OCI-LY3 (cell line): ENCODE data around the gene PCDH15.
A peak's percentile ranks its signal among the peaks of the same experiment; 100 is the strongest.

Experiments used
- H2AFZ ChIP-seq: fragments of 200-600, 300-600 bp; shearing (Covaris generic); 2 replicates; pipeline ENCODE4 v1.6.0; 2014; ENCODE audit warnings: antibody characterized with exemption, low read depth, low read length
- H3K27ac ChIP-seq: fragments of 200-600, 300-600 bp; sonication (generic); 2 replicates; pipeline ENCODE4 v1.5.1; 2014; ENCODE audit warnings: mild to moderate bottlenecking, low read length, moderate library complexity, mixed read lengths
- H3K27me3 ChIP-seq: fragments of 200-600, 300-600 bp; sonication (generic); 2 replicates; pipeline ENCODE4 v1.6.1; 2014; ENCODE audit warnings: low read depth, low read length, mixed read lengths
- H3K36me3 ChIP-seq: fragments of 200-600, 300-600 bp; sonication (generic); replicated peaks from 2 replicates; pipeline ENCODE3; 2014; ENCODE audit warnings: low read depth, low read length, mixed read lengths
- H3K4me1 ChIP-seq: fragments of 300-600, 200-600 bp; sonication (generic); 2 replicates; pipeline ENCODE4 v1.6.1; 2014; ENCODE audit warnings: low read length, mixed read lengths
- H3K4me2 ChIP-seq: fragments of 200-600, 300-600 bp; sonication (generic); 2 replicates; pipeline ENCODE4 v1.6.1; 2014; ENCODE audit warnings: low read length, mixed read lengths
- H3K4me3 ChIP-seq: fragments of 300-600, 200-600 bp; sonication (generic); 2 replicates; pipeline ENCODE4 v1.5.1; 2014; ENCODE audit warnings: antibody characterized with exemption, mild to moderate bottlenecking, low read length, moderate library complexity
- H3K79me2 ChIP-seq: fragments of 300-600, 200-600 bp; shearing (Covaris generic); 2 replicates; pipeline ENCODE4 v1.6.1; 2014; ENCODE audit warnings: mild to moderate bottlenecking, low read length, mixed read lengths
- H3K9ac ChIP-seq: fragments of 300-600, 200-600 bp; shearing (Covaris generic); 2 replicates; pipeline ENCODE4 v1.6.0; 2014; ENCODE audit warnings: mild to moderate bottlenecking, low read length, moderate library complexity
- H3K9me3 ChIP-seq: fragments of 200-600, 300-600 bp; shearing (Covaris generic); 2 replicates; pipeline ENCODE4 v1.6.1; 2014; ENCODE audit warnings: low read length, mixed read lengths; ENCODE audit not compliant: insufficient read depth
- H4K20me1 ChIP-seq: fragments of 200-600, 300-600 bp; sonication (generic); 2 replicates; pipeline ENCODE4 v1.6.1; 2016; ENCODE audit warnings: low read length, mixed read lengths; ENCODE audit not compliant: insufficient read depth
- EZH2phosphoT487 ChIP-seq: fragments of 200-600 bp; shearing (Covaris generic); IDR thresholded peaks from 2 replicates; pipeline ENCODE4 v1.6.1; 2018; ENCODE audit warnings: antibody characterized with exemption, mixed run types, low read depth
- TF ChIP-seq, protein P1 (sequence below): fragments of 200-600, 300-600 bp; sonication (generic); IDR thresholded peaks from 2 replicates; pipeline ENCODE4 v1.5.1; 2014; ENCODE audit warnings: antibody characterized with exemption, low read length, low read depth

PCDH15 gene

GRCh38 chr10:53833908-53834307 is 967.1 kb downstream of the PCDH15 start:
- Histone ChIP-seq H3K79me2 (no peaks in the 10 kb centered on the region), H3K9me3 (no peaks in the 10 kb centered on the region), H3K4me2 (no peak overlapping the region), H4K20me1 (no peaks in the 10 kb centered on the region), H3K36me3 (no peaks in the 10 kb centered on the region), H3K27me3 (no peaks in the 10 kb centered on the region), H3K9ac (no peak overlapping the region), H3K27ac (no peak overlapping the region), H2AFZ (no peak overlapping the region), H3K4me1 (no peaks in the 10 kb centered on the region), H3K4me3 (no peak overlapping the region)
- TF ChIP-seq, protein P1, sequence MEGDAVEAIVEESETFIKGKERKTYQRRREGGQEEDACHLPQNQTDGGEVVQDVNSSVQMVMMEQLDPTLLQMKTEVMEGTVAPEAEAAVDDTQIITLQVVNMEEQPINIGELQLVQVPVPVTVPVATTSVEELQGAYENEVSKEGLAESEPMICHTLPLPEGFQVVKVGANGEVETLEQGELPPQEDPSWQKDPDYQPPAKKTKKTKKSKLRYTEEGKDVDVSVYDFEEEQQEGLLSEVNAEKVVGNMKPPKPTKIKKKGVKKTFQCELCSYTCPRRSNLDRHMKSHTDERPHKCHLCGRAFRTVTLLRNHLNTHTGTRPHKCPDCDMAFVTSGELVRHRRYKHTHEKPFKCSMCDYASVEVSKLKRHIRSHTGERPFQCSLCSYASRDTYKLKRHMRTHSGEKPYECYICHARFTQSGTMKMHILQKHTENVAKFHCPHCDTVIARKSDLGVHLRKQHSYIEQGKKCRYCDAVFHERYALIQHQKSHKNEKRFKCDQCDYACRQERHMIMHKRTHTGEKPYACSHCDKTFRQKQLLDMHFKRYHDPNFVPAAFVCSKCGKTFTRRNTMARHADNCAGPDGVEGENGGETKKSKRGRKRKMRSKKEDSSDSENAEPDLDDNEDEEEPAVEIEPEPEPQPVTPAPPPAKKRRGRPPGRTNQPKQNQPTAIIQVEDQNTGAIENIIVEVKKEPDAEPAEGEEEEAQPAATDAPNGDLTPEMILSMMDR = no peak
- TF ChIP-seq EZH2phosphoT487 = no peak

DNA sequence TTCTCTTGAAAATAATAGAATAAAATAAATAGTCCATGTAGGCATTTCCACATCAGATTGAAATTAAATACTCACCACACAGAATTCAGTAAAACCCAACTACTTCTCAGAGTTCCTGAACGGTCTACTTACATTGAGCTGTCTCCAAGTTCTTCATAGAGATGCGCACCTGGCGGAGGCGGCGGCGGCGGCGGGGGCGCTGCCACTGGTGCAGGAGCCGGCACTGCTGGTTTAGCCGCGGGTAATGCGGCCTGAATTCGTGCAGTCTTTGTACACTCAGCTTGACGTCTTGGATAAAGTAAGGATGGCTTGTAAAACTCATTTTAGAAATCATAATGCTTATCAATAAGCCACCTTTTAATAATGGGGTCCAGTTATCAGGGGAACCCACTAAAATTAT is 973.8 kb downstream of the PCDH15 start:
- Histone ChIP-seq H3K9me3 (no peaks in the 10 kb centered on the region), H3K4me3 (no peak overlapping the region), H3K4me2 (no peak overlapping the region), H3K9ac (no peak overlapping the region), H3K36me3 (no peaks in the 10 kb centered on the region), H3K27me3 (no peaks in the 10 kb centered on the region), H2AFZ (no peak overlapping the region), H3K27ac (no peak overlapping the region), H3K79me2 (no peaks in the 10 kb centered on the region), H3K4me1 (peaks cover 6% of the 10 kb centered on the region), H4K20me1 (no peaks in the 10 kb centered on the region)
- no peak for TF ChIP-seq EZH2phosphoT487
- TF ChIP-seq, protein P1 = no peak

DNA sequence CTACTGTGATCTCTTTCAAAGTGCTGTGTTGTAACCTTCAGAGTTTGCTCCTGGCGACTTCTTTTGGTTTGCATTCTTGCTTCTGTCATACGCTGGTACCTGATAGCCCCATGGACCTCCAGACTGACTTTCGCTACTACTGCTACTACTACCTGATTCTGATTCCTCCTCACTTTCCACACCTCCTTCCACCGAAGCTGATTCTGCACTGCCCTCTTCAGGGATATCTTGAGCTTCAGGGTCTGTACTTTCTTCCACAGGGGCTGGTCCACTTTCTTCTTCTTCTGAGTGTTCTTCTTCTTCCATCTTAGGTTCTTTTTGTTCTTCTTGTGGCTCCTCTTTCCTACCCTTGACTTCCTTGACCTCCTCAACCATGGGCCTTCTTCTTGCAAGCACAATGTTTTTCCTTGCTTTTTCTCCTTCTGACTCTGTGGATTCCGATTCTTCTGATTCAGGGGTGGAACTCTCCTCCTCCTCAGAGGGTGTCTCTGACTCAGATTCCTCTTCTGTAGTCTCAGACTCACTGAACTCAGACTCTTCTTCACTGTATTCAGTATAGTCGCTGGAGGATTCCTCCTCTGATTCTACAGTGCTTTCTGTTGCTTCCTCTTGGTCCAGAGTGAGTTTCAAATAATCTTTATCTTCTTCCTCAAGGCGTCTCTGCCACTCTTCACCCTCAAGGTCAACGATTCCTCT is 992.2 kb downstream of the PCDH15 start:
- Histone ChIP-seq H3K36me3 (no peaks in the 10 kb centered on the region), H3K79me2 (no peaks in the 10 kb centered on the region), H3K9ac (no peak overlapping the region), H2AFZ (peak overlapping the region; percentile 91), H3K4me3 (peak overlapping the region; percentile 57), H3K4me1 (peaks cover 7% of the 10 kb centered on the region; the same call in 1 of the 2 replicates), H3K27ac (no peak overlapping the region), H3K4me2 (peak overlapping the region; percentile 80), H4K20me1 (no peaks in the 10 kb centered on the region), H3K27me3 (no peaks in the 10 kb centered on the region), H3K9me3 (no peaks in the 10 kb centered on the region)
- TF ChIP-seq, protein P1 = peak; percentile 45
- no peak for TF ChIP-seq EZH2phosphoT487

DNA sequence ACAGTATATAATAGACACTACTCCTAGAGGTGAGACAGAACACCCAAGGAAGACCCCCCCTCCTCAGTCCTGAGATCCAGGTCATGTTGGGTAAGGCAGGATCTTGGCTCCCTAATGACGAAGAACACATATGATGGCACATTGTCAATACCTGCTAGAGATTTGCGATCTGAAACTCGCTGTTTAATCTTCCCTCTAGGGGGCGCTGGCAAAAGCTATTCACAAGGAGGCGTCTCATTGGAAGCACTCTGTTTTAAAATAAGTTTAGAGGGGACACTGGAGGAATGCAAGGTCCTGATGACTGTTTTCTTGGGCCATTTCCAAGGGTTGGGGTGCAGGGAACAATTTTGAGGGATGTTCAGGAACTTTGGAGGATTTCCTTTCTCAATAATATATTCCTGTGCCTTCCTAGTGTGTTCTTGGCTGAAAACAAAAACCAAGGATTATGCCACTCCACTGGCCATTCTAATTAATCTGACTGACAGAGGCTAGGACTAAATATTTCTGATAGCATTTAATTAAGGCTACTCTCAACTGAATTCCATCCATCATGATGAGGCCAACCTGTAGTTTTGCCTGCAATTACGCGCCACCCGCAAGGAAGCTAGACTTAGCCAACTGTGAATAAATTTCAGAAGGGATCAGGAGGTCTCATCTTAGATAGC is 1014.7 kb downstream of the PCDH15 start:
- Histone ChIP-seq H2AFZ (no peak overlapping the region), H4K20me1 (no peaks in the 10 kb centered on the region), H3K9me3 (no peaks in the 10 kb centered on the region), H3K27me3 (no peaks in the 10 kb centered on the region), H3K9ac (no peak overlapping the region), H3K4me2 (no peak overlapping the region), H3K27ac (no peak overlapping the region), H3K4me1 (no peaks in the 10 kb centered on the region), H3K79me2 (no peaks in the 10 kb centered on the region), H3K36me3 (no peaks in the 10 kb centered on the region), H3K4me3 (no peak overlapping the region)
- TF ChIP-seq, protein P1 = peak; percentile 27; the same call in 1 of the 2 replicates
- no peak for TF ChIP-seq EZH2phosphoT487
